8988T (cell line): ENCODE results near the gene GALNT2.

Experiments
- DNase-seq: peaks from one replicate; pipeline ENCODE4 v3.0.0; 2011

The GALNT2 gene

GRCh38 chr1:230268371-230269170, 201.5 kb downstream of the GALNT2 start:
- DNase-seq, result peak; percentile 89

- no peak for DNase-seq
These were observed 203.1 kb downstream of the GALNT2 start for GRCh38 chr1:230270185-230270558.

- DNase-seq, result no peak
These were observed 203.7 kb downstream of the GALNT2 start for GRCh38 chr1:230270559-230271281.

- no peak for DNase-seq
These were observed 204.4 kb downstream of the GALNT2 start for GRCh38 chr1:230271300-230272035.

GRCh38 chr1:230272557-230272956, 205.5 kb downstream of the GALNT2 start:
- no peak for DNase-seq

GRCh38 chr1:230273141-230273710, 206.2 kb downstream of the GALNT2 start:
- DNase-seq, result no peak

- DNase-seq, result no peak
These were observed 207.2 kb downstream of the GALNT2 start for GRCh38 chr1:230274254-230274653.

GRCh38 chr1:230276401-230276800, 209.4 kb downstream of the GALNT2 start:
- DNase-seq, result no peak

- no peak for DNase-seq
These were observed 210.4 kb downstream of the GALNT2 start for GRCh38 chr1:230277201-230278025.

- DNase-seq, result no peak
These were observed 211.3 kb downstream of the GALNT2 start for GRCh38 chr1:230278376-230278775.

- no peak for DNase-seq
These were observed 212.0 kb downstream of the GALNT2 start for GRCh38 chr1:230278871-230279582.

- no peak for DNase-seq
These were observed 212.5 kb downstream of the GALNT2 start for GRCh38 chr1:230279583-230279945.

- DNase-seq, result no peak
These were observed 213.2 kb downstream of the GALNT2 start for GRCh38 chr1:230280054-230280795.

GRCh38 chr1:230280906-230281413, 213.9 kb downstream of the GALNT2 start:
- DNase-seq, result no peak

- DNase-seq, result no peak
These were observed 214.5 kb downstream of the GALNT2 start for GRCh38 chr1:230281556-230281955.

- DNase-seq, result no peak
These were observed 215.1 kb downstream of the GALNT2 start for GRCh38 chr1:230282157-230282556.

- no peak for DNase-seq
These were observed 216.6 kb downstream of the GALNT2 start for GRCh38 chr1:230283678-230284077.

- DNase-seq, result no peak
These were observed 217.9 kb downstream of the GALNT2 start for GRCh38 chr1:230284891-230285290.

- no peak for DNase-seq
These were observed 218.3 kb downstream of the GALNT2 start for GRCh38 chr1:230285351-230285750.

GRCh38 chr1:230286166-230286889, 219.3 kb downstream of the GALNT2 start:
- DNase-seq, result no peak
